HepG2 (cell line): ENCODE data around the gene MEAK7. TPM values are rescaled to one million over a fixed set of nuclear protein-coding genes. Genes with fewer than 3 reads are reported as not detected.
A peak's percentile ranks its signal among the peaks of the same experiment; 100 is the strongest.

ENCODE experiments used
- DPF2 ChIP-seq: sonication (generic); formaldehyde crosslinking; IDR thresholded peaks from 2 replicates; pipeline ENCODE4 v1.4.0; 2020; ENCODE audit warnings: mild to moderate bottlenecking, low read depth, missing genetic modification reagents, borderline replicate concordance
- ELF1 ChIP-seq: sonication (generic); formaldehyde crosslinking; IDR thresholded peaks from 2 replicates; pipeline ENCODE4 v1.4.0; 2020; ENCODE audit warnings: missing genetic modification reagents
- EZH2 ChIP-seq: conservative IDR thresholded peaks from 2 replicates; pipeline ENCODE4 v1.6.1; 2012; ENCODE audit warnings: mild to moderate bottlenecking, low read depth, low read length, moderate library complexity
- FOXK1 ChIP-seq: sonication (generic); formaldehyde crosslinking; IDR thresholded peaks from 2 replicates; pipeline ENCODE4 v1.4.0; 2020; ENCODE audit warnings: low read depth, missing genetic modification reagents, borderline replicate concordance
- GABPB1 ChIP-seq: IDR thresholded peaks from 2 replicates; pipeline ENCODE4 v1.6.1; 2016; ENCODE audit warnings: mild to moderate bottlenecking, missing genetic modification reagents, moderate library complexity, missing compliant biosample characterization
- MXD3 ChIP-seq: IDR thresholded peaks from 2 replicates; pipeline ENCODE4 v1.6.1; 2016; ENCODE audit warnings: mild to moderate bottlenecking, missing biosample characterization, missing genetic modification reagents
- NFAT5 ChIP-seq: sonication (generic); formaldehyde crosslinking; IDR thresholded peaks from 2 replicates; pipeline ENCODE4 v1.4.0; 2020; ENCODE audit warnings: missing genetic modification reagents
- NR0B2 ChIP-seq: sonication (generic); formaldehyde crosslinking; IDR thresholded peaks from 2 replicates; pipeline ENCODE4 v1.4.0; 2020; ENCODE audit warnings: mild to moderate bottlenecking, missing genetic modification reagents
- SMAD3 ChIP-seq: sonication (generic); formaldehyde crosslinking; IDR thresholded peaks from 2 replicates; pipeline ENCODE4 v1.4.0; 2020; ENCODE audit warnings: missing genetic modification reagents
- SNRNP70 ChIP-seq: fragments of 200-400 bp; formaldehyde crosslinking; IDR thresholded peaks from 2 replicates; pipeline ENCODE4 v1.6.1; 2017; ENCODE audit warnings: mild to moderate bottlenecking, low read depth, low read length, moderate library complexity
- TBL1XR1 ChIP-seq: fragments of 150-350 bp; IDR thresholded peaks from 2 replicates; pipeline ENCODE4 v1.6.1; 2014; ENCODE audit warnings: borderline replicate concordance, low read length; ENCODE audit not compliant: partially characterized antibody
- ZBTB1 ChIP-seq: sonication (generic); formaldehyde crosslinking; IDR thresholded peaks from 2 replicates; pipeline ENCODE4 v1.4.0; 2020; ENCODE audit warnings: missing genetic modification reagents, borderline replicate concordance
- ZNF142 ChIP-seq: sonication (generic); formaldehyde crosslinking; IDR thresholded peaks from 2 replicates; pipeline ENCODE4 v1.4.0; 2020; ENCODE audit warnings: missing genetic modification reagents
- ZNF362 ChIP-seq: sonication (generic); formaldehyde crosslinking; IDR thresholded peaks from 2 replicates; pipeline ENCODE4 v1.4.0; 2020; ENCODE audit warnings: missing genetic modification reagents, mild to moderate bottlenecking, borderline replicate concordance
- polyA plus RNA-seq, 8 experiments: library from polyadenylated mRNA; depleted of rRNA in 3 of 8; stranded (reverse) in 7 of 8; unstranded in 1 of 8; fragments of >200 nt; fragmentation: Illumina TruSeq in 4 of 8; extraction: Trizol in 4 of 8; gene quantifications; 2 replicates each; pipeline versions ENCODE4 v1.2.1 to v1.2.3, GENCODE V29; 2011 to 2016; ENCODE audit warnings: low read depth in 4 of 8, missing spikeins in 1 of 8, mixed read lengths in 1 of 8; ENCODE audit not compliant: insufficient read depth in 1 of 8
- total RNA-seq, 5 experiments: library from RNA; depleted of rRNA; stranded (reverse); fragments of >200 nt; fragmentation: Illumina TruSeq; extraction: Trizol; gene quantifications; 2 replicates each; pipeline ENCODE4 v1.2.3, GENCODE V29; 2016; ENCODE audit warnings: low read depth in 1 of 5

MEAK7 gene
- total and polyA plus RNA-seq, 2 of the 13 experiments (the other 11 are each of a cell fraction or from before 2014, with no cell fraction given), result 11.8 to 14.7 TPM

- TF ChIP-seq SMAD3 (no peak), TBL1XR1 (no peak), MXD3 (0 out of 2 replicates have a peak, but pooled peaks have one; percentile 48), DPF2 (CRISPR knock-in tag) (no peak; the same call in 1 of the 2 replicates), ELF1 (peak; percentile 65), SNRNP70 (no peak), ZBTB1 (CRISPR knock-in tag) (no peak), NFAT5 (CRISPR knock-in tag) (no peak; the same call in 1 of the 2 replicates), FOXK1 (peak; percentile 49; the same call in 1 of the 2 replicates), GABPB1 (peak; percentile 80; the same call in 1 of the 2 replicates), ZNF362 (CRISPR knock-in tag) (no peak), NR0B2 (no peak), EZH2 (no peak), ZNF142 (peak; percentile 44; the same call in 1 of the 2 replicates)
Measured at GRCh38 chr16:84504420-84505248, at the start of gene MEAK7 (continued).
